ENCODE measurements around the gene ERG.

DNA sequence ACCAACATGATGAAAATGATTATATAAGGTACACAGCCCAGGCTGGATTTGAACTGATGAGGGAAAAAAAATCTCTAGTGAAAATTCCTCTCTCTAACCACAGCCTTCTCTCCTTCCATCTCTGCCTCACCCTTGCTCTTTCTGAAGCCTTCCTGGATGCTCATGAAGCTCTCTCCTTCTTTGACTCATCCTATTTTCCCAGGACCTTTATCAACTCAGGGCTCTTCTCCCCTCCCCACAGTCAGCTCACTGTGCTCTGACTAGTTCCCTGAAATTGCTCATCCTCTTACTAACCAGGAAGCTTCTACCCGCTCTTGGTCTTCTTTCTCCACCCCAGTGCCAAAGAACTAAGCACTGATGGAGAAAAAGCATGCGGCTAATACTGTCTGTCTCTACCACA, 46.4 kb upstream of the ERG start:
- no peak for TF ChIP-seq POLR2A (IDR thresholded peaks at IDR 0.05; ENCODE audit: low read depth, low read length)
- TF ChIP-seq TAF1 (IDR thresholded peaks at IDR 0.05; ENCODE audit: low read depth, low read length) = no peak
- no peak for TF ChIP-seq POLR2AphosphoS5 (IDR thresholded peaks at IDR 0.05; ENCODE audit: low read depth, low read length)
